ENCODE results near the gene CDIP1. TPM values are rescaled to one million over a fixed set of nuclear protein-coding genes. Genes with fewer than 3 reads are reported as not detected.

The CDIP1 gene
- total RNA-seq, 1 experiment from 2014 or later: 6.2 TPM

DNA sequence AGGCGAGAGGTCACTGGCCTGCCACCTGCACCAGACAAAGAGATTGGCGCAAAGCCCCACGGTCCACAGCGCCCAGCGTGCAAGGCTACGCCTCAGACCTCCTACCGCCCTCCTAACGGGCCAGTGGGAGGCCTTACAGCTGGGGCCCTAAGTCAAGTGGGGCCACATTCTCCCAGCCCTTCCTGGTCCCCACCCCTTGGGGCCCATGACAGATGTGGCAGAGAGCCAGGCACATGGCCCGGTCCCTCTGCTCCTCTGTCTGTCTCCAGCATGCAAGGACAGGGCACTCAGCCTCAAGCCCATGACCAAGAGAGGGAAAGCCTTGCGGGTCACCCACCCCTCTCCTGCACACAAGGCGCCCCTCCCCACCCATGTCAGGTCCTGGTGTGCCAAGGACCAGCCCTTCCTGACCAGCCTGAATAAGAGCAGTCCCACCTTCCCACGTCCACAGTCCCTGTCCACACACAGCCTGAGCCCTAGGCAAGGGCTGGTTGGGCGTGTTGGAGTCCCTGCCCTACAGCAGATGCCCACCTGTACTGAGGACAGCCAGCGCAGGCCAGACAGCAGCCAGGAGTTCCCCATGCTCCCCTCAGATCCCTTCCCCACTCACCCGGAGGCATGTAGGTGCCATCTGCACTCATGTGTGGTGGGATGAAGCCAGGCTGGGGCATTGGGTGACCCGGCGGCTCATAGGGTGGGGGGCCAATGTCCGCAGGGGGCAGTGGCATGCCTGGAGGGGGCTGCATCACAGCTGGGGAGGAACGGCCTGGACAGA, 25.3 kb downstream of the CDIP1 start:
- TF ChIP-seq, protein P1, sequence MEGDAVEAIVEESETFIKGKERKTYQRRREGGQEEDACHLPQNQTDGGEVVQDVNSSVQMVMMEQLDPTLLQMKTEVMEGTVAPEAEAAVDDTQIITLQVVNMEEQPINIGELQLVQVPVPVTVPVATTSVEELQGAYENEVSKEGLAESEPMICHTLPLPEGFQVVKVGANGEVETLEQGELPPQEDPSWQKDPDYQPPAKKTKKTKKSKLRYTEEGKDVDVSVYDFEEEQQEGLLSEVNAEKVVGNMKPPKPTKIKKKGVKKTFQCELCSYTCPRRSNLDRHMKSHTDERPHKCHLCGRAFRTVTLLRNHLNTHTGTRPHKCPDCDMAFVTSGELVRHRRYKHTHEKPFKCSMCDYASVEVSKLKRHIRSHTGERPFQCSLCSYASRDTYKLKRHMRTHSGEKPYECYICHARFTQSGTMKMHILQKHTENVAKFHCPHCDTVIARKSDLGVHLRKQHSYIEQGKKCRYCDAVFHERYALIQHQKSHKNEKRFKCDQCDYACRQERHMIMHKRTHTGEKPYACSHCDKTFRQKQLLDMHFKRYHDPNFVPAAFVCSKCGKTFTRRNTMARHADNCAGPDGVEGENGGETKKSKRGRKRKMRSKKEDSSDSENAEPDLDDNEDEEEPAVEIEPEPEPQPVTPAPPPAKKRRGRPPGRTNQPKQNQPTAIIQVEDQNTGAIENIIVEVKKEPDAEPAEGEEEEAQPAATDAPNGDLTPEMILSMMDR (IDR thresholded peaks at IDR 0.05; ENCODE audit: unreplicated experiment): no peak
- BruUV-seq (replicated peaks): no TSS peak
- Mint-ChIP-seq H3K4me3 (ENCODE audit: low read depth, unreplicated experiment) (no peak overlapping the region), H3K27me3 (ENCODE audit: unreplicated experiment) (no peaks in the 10 kb centered on the region), H3K4me1 (ENCODE audit: low read depth, unreplicated experiment) (no peaks in the 10 kb centered on the region), H3K36me3 (ENCODE audit: insufficient read depth, unreplicated experiment) (peaks cover 47% of the 10 kb centered on the region), H3K27ac (ENCODE audit: unreplicated experiment) (no peak overlapping the region), H3K9me3 (ENCODE audit: low read depth, unreplicated experiment) (no peaks in the 10 kb centered on the region)
- DNase-seq: no peak
- intact Hi-C loops (cut with micrococcal nuclease; ENCODE audit: unreplicated experiment): loop anchor here (5.0 to 10.0 kb wide), 2 partner anchors 34 to 512 kb away; no protein-coding TSS in a partner anchor
- CTCF ChIA-PET: interaction anchor here (0.9 kb wide), 1 partner anchor 35 kb away, joined by 3 read pairs; no protein-coding TSS in a partner anchor

DNA sequence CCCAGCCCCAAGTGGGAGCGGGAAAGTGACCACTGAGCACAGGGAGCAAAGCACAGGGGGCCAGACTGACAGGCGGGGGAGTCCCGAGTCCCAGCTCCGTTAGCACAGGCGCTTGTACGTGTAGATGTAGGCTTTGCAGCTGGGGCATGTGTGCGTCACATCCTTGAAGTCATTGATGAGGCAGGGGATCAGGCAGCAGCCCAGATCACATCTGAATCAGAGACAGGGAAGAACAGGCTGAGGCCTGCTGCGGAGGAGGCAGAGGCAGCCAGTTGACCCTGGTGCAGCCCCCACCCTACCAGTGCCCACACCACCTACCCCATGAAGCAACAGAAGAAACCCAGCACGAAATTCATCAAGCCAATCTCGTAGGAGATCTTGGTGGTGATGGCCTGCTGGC, 26.1 kb downstream of the CDIP1 start:
- Mint-ChIP-seq H3K9me3 (ENCODE audit: low read depth, unreplicated experiment) (no peaks in the 10 kb centered on the region), H3K36me3 (ENCODE audit: insufficient read depth, unreplicated experiment) (peaks cover 55% of the 10 kb centered on the region), H3K27me3 (ENCODE audit: unreplicated experiment) (no peaks in the 10 kb centered on the region), H3K27ac (ENCODE audit: unreplicated experiment) (peak overlapping the region; percentile 18), H3K4me1 (ENCODE audit: low read depth, unreplicated experiment) (no peaks in the 10 kb centered on the region), H3K4me3 (ENCODE audit: low read depth, unreplicated experiment) (no peak overlapping the region)
- DNase-seq: no peak
- intact Hi-C loops (cut with micrococcal nuclease; ENCODE audit: unreplicated experiment): loop anchor here (5.0 to 10.0 kb wide), 2 partner anchors 35 to 512 kb away; no protein-coding TSS in a partner anchor
- BruUV-seq (replicated peaks): no TSS peak
- CTCF ChIA-PET: interaction anchor here (0.9 to 1.6 kb wide), 2 partner anchors 36 to 112 kb away, joined by 3 to 5 read pairs; partner anchors contain the start of gene MGRN1
- TF ChIP-seq, protein P1 (IDR thresholded peaks at IDR 0.05; ENCODE audit: unreplicated experiment): no peak

DNA sequence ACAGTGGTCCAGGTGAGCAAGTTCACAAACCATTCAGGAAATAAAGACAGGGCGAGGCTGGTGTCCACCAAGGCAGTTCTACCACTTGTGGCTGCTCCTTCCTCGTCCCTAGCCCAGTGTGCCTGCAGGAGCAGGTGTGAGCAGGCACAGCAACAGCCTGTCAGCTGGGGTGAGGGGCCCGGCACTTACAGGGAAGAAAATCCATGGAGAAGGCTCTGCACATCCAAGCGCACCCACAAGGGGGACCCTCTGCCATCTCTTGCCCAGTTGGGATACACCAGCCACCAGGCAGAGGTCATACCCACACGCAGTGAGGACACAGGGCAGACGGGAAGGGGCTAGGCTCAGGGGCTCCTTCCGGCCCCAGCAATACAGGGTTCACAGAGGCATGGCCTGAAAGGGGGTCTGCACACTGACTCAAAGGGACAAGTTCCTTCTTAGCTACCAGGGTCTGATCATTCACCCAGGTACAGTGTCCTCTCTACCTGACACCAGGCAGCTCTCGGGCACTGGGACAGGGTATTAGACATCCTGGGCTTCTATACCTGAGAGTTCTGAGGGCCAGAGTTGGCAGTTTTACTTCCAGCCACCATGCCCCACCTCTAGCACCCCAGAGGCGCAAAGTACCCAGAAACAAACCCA, 27.0 kb downstream of the CDIP1 start:
- TF ChIP-seq, protein P1 (IDR thresholded peaks at IDR 0.05; ENCODE audit: unreplicated experiment): peak; percentile 66
- Mint-ChIP-seq H3K4me3 (ENCODE audit: low read depth, unreplicated experiment) (no peak overlapping the region), H3K9me3 (ENCODE audit: low read depth, unreplicated experiment) (no peaks in the 10 kb centered on the region), H3K36me3 (ENCODE audit: insufficient read depth, unreplicated experiment) (peaks cover 60% of the 10 kb centered on the region), H3K27ac (ENCODE audit: unreplicated experiment) (peak overlapping the region; percentile 18), H3K27me3 (ENCODE audit: unreplicated experiment) (no peaks in the 10 kb centered on the region), H3K4me1 (ENCODE audit: low read depth, unreplicated experiment) (no peaks in the 10 kb centered on the region)
- CTCF ChIA-PET: interaction anchor here (0.6 to 1.6 kb wide), 4 partner anchors 11 to 113 kb away, joined by 3 to 5 read pairs (median 3); partner anchors contain the start of gene MGRN1
- no TSS peak for BruUV-seq (replicated peaks)
- peak; percentile 73 for DNase-seq
- intact Hi-C loops (cut with micrococcal nuclease; ENCODE audit: unreplicated experiment): loop anchor here (5.0 to 10.0 kb wide), 2 partner anchors 36 to 513 kb away; no protein-coding TSS in a partner anchor

DNA sequence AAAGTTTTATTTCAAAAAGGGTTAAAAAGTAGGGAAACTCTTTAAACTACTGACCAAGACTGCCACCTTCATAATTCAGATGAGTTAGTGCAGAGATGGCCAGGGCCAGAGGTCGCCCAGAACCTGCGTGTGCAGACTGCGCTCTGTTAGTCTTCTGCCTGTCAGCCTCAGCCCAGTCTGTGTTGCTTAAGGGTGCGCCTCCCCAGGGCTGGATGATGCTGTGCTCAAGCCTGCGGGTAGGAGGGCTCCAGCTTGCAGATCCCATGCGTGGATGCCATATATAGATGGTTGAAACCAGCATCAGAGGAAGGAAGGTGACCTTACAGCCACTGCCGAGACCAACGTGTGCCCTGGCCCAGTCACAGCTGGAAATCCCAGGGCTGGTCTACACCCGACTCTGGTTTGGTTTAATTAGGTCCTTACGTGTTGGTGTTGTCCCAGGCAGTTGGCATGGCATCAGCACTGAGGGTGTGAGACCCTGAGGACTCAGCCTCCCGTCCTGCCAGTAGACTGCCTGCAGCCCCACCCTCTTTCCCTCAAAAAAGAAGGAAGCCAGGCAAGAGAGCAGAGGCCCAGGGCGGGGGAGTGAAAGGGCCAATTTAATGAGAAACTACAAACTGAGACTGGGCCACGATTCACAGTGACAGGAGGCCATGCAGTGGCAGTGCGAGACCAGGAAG, 27.7 kb downstream of the CDIP1 start:
- no peaks in the 10 kb centered on the region for H3K9me3 Mint-ChIP-seq (ENCODE audit: low read depth, unreplicated experiment)
- H3K4me1 Mint-ChIP-seq (ENCODE audit: low read depth, unreplicated experiment): no peaks in the 10 kb centered on the region
- TF ChIP-seq, protein P1 (IDR thresholded peaks at IDR 0.05; ENCODE audit: unreplicated experiment): no peak
- no peaks in the 10 kb centered on the region for H3K27me3 Mint-ChIP-seq (ENCODE audit: unreplicated experiment)
- no peak for DNase-seq
- H3K27ac Mint-ChIP-seq (ENCODE audit: unreplicated experiment): no peak overlapping the region
- intact Hi-C loops (cut with micrococcal nuclease; ENCODE audit: unreplicated experiment): loop anchor here (5.0 to 10.0 kb wide), 2 partner anchors 36 to 514 kb away; no protein-coding TSS in a partner anchor
- BruUV-seq (replicated peaks): no TSS peak
- no peak overlapping the region for H3K4me3 Mint-ChIP-seq (ENCODE audit: low read depth, unreplicated experiment)
- peaks cover 62% of the 10 kb centered on the region for H3K36me3 Mint-ChIP-seq (ENCODE audit: insufficient read depth, unreplicated experiment)
- CTCF ChIA-PET: interaction anchor here (0.6 to 1.6 kb wide), 4 partner anchors 10 to 113 kb away, joined by 3 to 5 read pairs (median 3); partner anchors contain the start of gene MGRN1

All from Calu3 (cell line).